Dendritic cell treated with granulocyte-macrophage colony-stimulating factor and Interleukin-4, amounts not matched to agents 40 ng/mL and 50 ng/mL, for 4 days (primary cell): ENCODE data around the gene IL1RAP.
"Not testable (repeated sequence)": the region's sequence is repeated elsewhere in the genome, so short reads cannot be mapped to it uniquely, and the experiment has no call there.

Experiments used
- H3K27ac Mint-ChIP-seq: one replicate; pipeline ENCODE4 v1.8.0; 2022; ENCODE audit warnings: mild to moderate bottlenecking, mixed read lengths
- H3K27me3 Mint-ChIP-seq: one replicate; pipeline ENCODE4 v1.8.0; 2022; ENCODE audit warnings: mild to moderate bottlenecking, mixed read lengths
- H3K36me3 Mint-ChIP-seq: one replicate; pipeline ENCODE4 v1.8.0; 2022; ENCODE audit warnings: low read depth, mixed read lengths
- H3K4me1 Mint-ChIP-seq: one replicate; pipeline ENCODE4 v1.8.0; 2022; ENCODE audit warnings: low read depth, mixed read lengths
- H3K4me3 Mint-ChIP-seq: one replicate; pipeline ENCODE4 v1.8.0; 2022; ENCODE audit warnings: mild to moderate bottlenecking, moderate library complexity, mixed read lengths
- H3K9me3 Mint-ChIP-seq: one replicate; pipeline ENCODE4 v1.8.0; 2022; ENCODE audit warnings: mixed read lengths
- intact Hi-C: fragments of 100-400 bp; cut with micrococcal nuclease; formaldehyde crosslinking; loops from one replicate; pipeline ENCODE4 v1.15.0; 2022

IL1RAP gene

GRCh38 chr3:190676481-190676880 is 162.6 kb downstream of the IL1RAP start:
- Mint-ChIP-seq H3K4me3 (no peak overlapping the region), H3K27ac (no peak overlapping the region), H3K9me3 (peaks cover 12% of the 10 kb centered on the region), H3K36me3 (no peaks in the 10 kb centered on the region), H3K4me1 (peaks cover 6% of the 10 kb centered on the region), H3K27me3 (no peaks in the 10 kb centered on the region)
- intact Hi-C loops: no loop called here

GRCh38 chr3:190677001-190677400 is 163.1 kb downstream of the IL1RAP start:
- Mint-ChIP-seq H3K4me3 (no peak overlapping the region), H3K4me1 (peaks cover 6% of the 10 kb centered on the region), H3K27me3 (no peaks in the 10 kb centered on the region), H3K27ac (no peak overlapping the region), H3K36me3 (no peaks in the 10 kb centered on the region), H3K9me3 (peaks cover 12% of the 10 kb centered on the region)
- intact Hi-C loops: no loop called here

- H3K36me3 Mint-ChIP-seq, H3K4me1 Mint-ChIP-seq, H3K27ac Mint-ChIP-seq, intact Hi-C loops, H3K4me3 Mint-ChIP-seq, H3K27me3 Mint-ChIP-seq: not testable (repeated sequence)
- peaks cover 12% of the 10 kb centered on the region for H3K9me3 Mint-ChIP-seq
Observed at GRCh38 chr3:190677868-190678267, 164.0 kb downstream of the IL1RAP start.

- no peaks in the 10 kb centered on the region for H3K27me3 Mint-ChIP-seq
- H3K36me3 Mint-ChIP-seq: no peaks in the 10 kb centered on the region
- H3K4me3 Mint-ChIP-seq: no peak overlapping the region
- intact Hi-C loops: no loop called here
- no peak overlapping the region for H3K27ac Mint-ChIP-seq
- peaks cover 12% of the 10 kb centered on the region for H3K9me3 Mint-ChIP-seq
- H3K4me1 Mint-ChIP-seq: peaks cover 3% of the 10 kb centered on the region
Observed at GRCh38 chr3:190680691-190681090, 166.8 kb downstream of the IL1RAP start.

GRCh38 chr3:190684776-190685175 is 170.9 kb downstream of the IL1RAP start:
- intact Hi-C loops: no loop called here
- H3K27ac Mint-ChIP-seq: no peak overlapping the region
- no peaks in the 10 kb centered on the region for H3K4me1 Mint-ChIP-seq
- H3K36me3 Mint-ChIP-seq: no peaks in the 10 kb centered on the region
- no peak overlapping the region for H3K4me3 Mint-ChIP-seq
- H3K9me3 Mint-ChIP-seq: peaks cover 11% of the 10 kb centered on the region
- no peaks in the 10 kb centered on the region for H3K27me3 Mint-ChIP-seq

GRCh38 chr3:190686011-190686410 is 172.1 kb downstream of the IL1RAP start:
- H3K4me1 Mint-ChIP-seq: no peaks in the 10 kb centered on the region

GRCh38 chr3:190690246-190690645 is 176.4 kb downstream of the IL1RAP start:
- H3K4me3 Mint-ChIP-seq: no peak overlapping the region
- H3K27ac Mint-ChIP-seq: no peak overlapping the region
- no peaks in the 10 kb centered on the region for H3K27me3 Mint-ChIP-seq
- intact Hi-C loops: no loop called here
- peaks cover 11% of the 10 kb centered on the region for H3K9me3 Mint-ChIP-seq
- no peaks in the 10 kb centered on the region for H3K36me3 Mint-ChIP-seq
- H3K4me1 Mint-ChIP-seq: no peaks in the 10 kb centered on the region

More at GRCh38 chr3:190686011-190686410, 172.1 kb downstream of the IL1RAP start:
- Mint-ChIP-seq H3K27me3 (no peaks in the 10 kb centered on the region), H3K4me3 (no peak overlapping the region), H3K27ac (no peak overlapping the region), H3K36me3 (no peaks in the 10 kb centered on the region), H3K9me3 (peaks cover 11% of the 10 kb centered on the region)
- intact Hi-C loops: no loop called here

GRCh38 chr3:190692256-190692655 is 178.4 kb downstream of the IL1RAP start:
- intact Hi-C loops: no loop called here
- Mint-ChIP-seq H3K36me3 (no peaks in the 10 kb centered on the region), H3K27me3 (no peaks in the 10 kb centered on the region), H3K4me1 (peaks cover under 1% of the 10 kb centered on the region), H3K27ac (no peak overlapping the region), H3K4me3 (no peak overlapping the region), H3K9me3 (peaks cover 11% of the 10 kb centered on the region)

GRCh38 chr3:190694335-190695001 is 180.6 kb downstream of the IL1RAP start:
- intact Hi-C loops: loop anchor here (5.0 kb wide), 2 partner anchors 247 to 467 kb away; partner anchors contain the start of gene TMEM207
- no peak overlapping the region for H3K27ac Mint-ChIP-seq
- H3K9me3 Mint-ChIP-seq: peaks cover 3% of the 10 kb centered on the region
- H3K4me3 Mint-ChIP-seq: no peak overlapping the region
- no peaks in the 10 kb centered on the region for H3K36me3 Mint-ChIP-seq
- peaks cover 12% of the 10 kb centered on the region for H3K4me1 Mint-ChIP-seq
- H3K27me3 Mint-ChIP-seq: no peaks in the 10 kb centered on the region

- H3K4me3 Mint-ChIP-seq: no peak overlapping the region
- H3K9me3 Mint-ChIP-seq: peaks cover 8% of the 10 kb centered on the region
- H3K4me1 Mint-ChIP-seq: peaks cover 12% of the 10 kb centered on the region
- H3K27ac Mint-ChIP-seq: no peak overlapping the region
- no peaks in the 10 kb centered on the region for H3K27me3 Mint-ChIP-seq
- no peaks in the 10 kb centered on the region for H3K36me3 Mint-ChIP-seq
- intact Hi-C loops: loop anchor here (5.0 kb wide), 2 partner anchors 248 to 468 kb away; partner anchors contain the start of gene TMEM207
Observed at GRCh38 chr3:190695225-190695624, 181.3 kb downstream of the IL1RAP start.

- peaks cover 12% of the 10 kb centered on the region for H3K4me1 Mint-ChIP-seq
- H3K36me3 Mint-ChIP-seq: no peaks in the 10 kb centered on the region
- H3K4me3 Mint-ChIP-seq: no peak overlapping the region
- H3K27me3 Mint-ChIP-seq: peaks cover 1% of the 10 kb centered on the region
- intact Hi-C loops: loop anchor here (2.0 to 5.0 kb wide), 3 partner anchors 181 to 469 kb away; partner anchors contain the start of genes IL1RAP and TMEM207
- peaks cover 12% of the 10 kb centered on the region for H3K9me3 Mint-ChIP-seq
- H3K27ac Mint-ChIP-seq: no peak overlapping the region
Observed at GRCh38 chr3:190695994-190696393, 182.1 kb downstream of the IL1RAP start.

- no peak overlapping the region for H3K27ac Mint-ChIP-seq
- no peak overlapping the region for H3K4me3 Mint-ChIP-seq
- peaks cover 12% of the 10 kb centered on the region for H3K9me3 Mint-ChIP-seq
- peaks cover 12% of the 10 kb centered on the region for H3K4me1 Mint-ChIP-seq
- peaks cover 1% of the 10 kb centered on the region for H3K27me3 Mint-ChIP-seq
- intact Hi-C loops: loop anchor here (2.0 to 5.0 kb wide), 3 partner anchors 182 to 470 kb away; partner anchors contain the start of genes IL1RAP and TMEM207
- H3K36me3 Mint-ChIP-seq: no peaks in the 10 kb centered on the region
Observed at GRCh38 chr3:190696777-190697501, 183.1 kb downstream of the IL1RAP start.

- no peak overlapping the region for H3K27ac Mint-ChIP-seq
- intact Hi-C loops: loop anchor here (2.0 to 5.0 kb wide), 3 partner anchors 183 to 470 kb away; partner anchors contain the start of genes IL1RAP and TMEM207
Observed at GRCh38 chr3:190697502-190697830, 183.6 kb downstream of the IL1RAP start.

GRCh38 chr3:190697901-190698300 is 184.0 kb downstream of the IL1RAP start:
- Mint-ChIP-seq H3K4me1 (peaks cover 12% of the 10 kb centered on the region), H3K27me3 (peaks cover 1% of the 10 kb centered on the region), H3K36me3 (no peaks in the 10 kb centered on the region), H3K9me3 (peaks cover 12% of the 10 kb centered on the region), H3K4me3 (no peak overlapping the region), H3K27ac (no peak overlapping the region)
- intact Hi-C loops: loop anchor here (2.0 to 5.0 kb wide), 3 partner anchors 183 to 471 kb away; partner anchors contain the start of genes IL1RAP and TMEM207

More at GRCh38 chr3:190697502-190697830, 183.6 kb downstream of the IL1RAP start:
- peaks cover 12% of the 10 kb centered on the region for H3K4me1 Mint-ChIP-seq
- peaks cover 12% of the 10 kb centered on the region for H3K9me3 Mint-ChIP-seq
- no peak overlapping the region for H3K4me3 Mint-ChIP-seq
- H3K27me3 Mint-ChIP-seq: peaks cover 1% of the 10 kb centered on the region
- no peaks in the 10 kb centered on the region for H3K36me3 Mint-ChIP-seq
